HTR-8/SVneo (cell line): ENCODE data around the gene MAG.

Experiments used
- DNase-seq: peaks from one replicate; pipeline ENCODE4 v3.0.0; 2011; ENCODE audit warnings: low spot score, mixed read lengths; ENCODE audit not compliant: insufficient read length
- FAIRE-seq: peaks from 2 replicates; lab custom pipeline; 2011; peaks lifted over from hg19 to GRCh38; lab: Jason Lieb, UNC

The MAG gene

GRCh38 chr19:35295792-35296462 is 4.0 kb downstream of the MAG start:
- FAIRE-seq, result no peak
- DNase-seq, result no peak

GRCh38 chr19:35296644-35297514 is 4.9 kb downstream of the MAG start:
- FAIRE-seq, result peak; percentile 60
- no peak for DNase-seq

- no peak for DNase-seq
- FAIRE-seq, result no peak
Measured at GRCh38 chr19:35297515-35297848, 5.5 kb downstream of the MAG start.

- no peak for DNase-seq
- peak; percentile 99 for FAIRE-seq
Measured at GRCh38 chr19:35297922-35298321, 6.0 kb downstream of the MAG start.

GRCh38 chr19:35298561-35298972 is 6.6 kb downstream of the MAG start:
- FAIRE-seq, result no peak

GRCh38 chr19:35299523-35300338 is 7.8 kb downstream of the MAG start:
- DNase-seq (no peak), FAIRE-seq (no peak)

More at GRCh38 chr19:35298561-35298972, 6.6 kb downstream of the MAG start:
- DNase-seq, result no peak

GRCh38 chr19:35300339-35300649 is 8.3 kb downstream of the MAG start:
- FAIRE-seq (no peak), DNase-seq (no peak)

GRCh38 chr19:35301961-35302360 is 10.0 kb downstream of the MAG start:
- no peak for FAIRE-seq

GRCh38 chr19:35302446-35302845 is 10.5 kb downstream of the MAG start:
- DNase-seq (no peak), FAIRE-seq (no peak)

More at GRCh38 chr19:35301961-35302360, 10.0 kb downstream of the MAG start:
- no peak for DNase-seq

- FAIRE-seq, result no peak
- no peak for DNase-seq
Measured at GRCh38 chr19:35303357-35303915, 11.5 kb downstream of the MAG start.

- FAIRE-seq (no peak), DNase-seq (no peak)
Measured at GRCh38 chr19:35304036-35304435, 12.1 kb downstream of the MAG start.

GRCh38 chr19:35305181-35305580 is 13.2 kb downstream of the MAG start:
- FAIRE-seq (no peak), DNase-seq (no peak)

- DNase-seq, result peak; percentile 45
- FAIRE-seq, result no peak
Measured at GRCh38 chr19:35306473-35307246, 14.7 kb downstream of the MAG start.

GRCh38 chr19:35307931-35308330 is 16.0 kb downstream of the MAG start:
- FAIRE-seq, result no peak
- DNase-seq, result no peak

GRCh38 chr19:35308910-35309309 is 16.9 kb downstream of the MAG start:
- FAIRE-seq (no peak), DNase-seq (no peak)

GRCh38 chr19:35309481-35310279 is 17.7 kb downstream of the MAG start:
- DNase-seq (no peak), FAIRE-seq (no peak)

- FAIRE-seq (no peak), DNase-seq (no peak)
Measured at GRCh38 chr19:35310331-35310730, 18.4 kb downstream of the MAG start.

GRCh38 chr19:35310811-35311465 is 19.0 kb downstream of the MAG start:
- DNase-seq (no peak), FAIRE-seq (no peak)
